HepG2 (cell line): Measurements from ENCODE around the gene SPIB. TPM values are rescaled to one million over a fixed set of nuclear protein-coding genes. Genes with fewer than 3 reads are reported as not detected.

ENCODE experiments used
- CEBPG ChIP-seq: IDR thresholded peaks from 2 replicates; pipeline ENCODE4 v1.6.1; 2016
- HIC2 ChIP-seq: sonication (generic); formaldehyde crosslinking; IDR thresholded peaks from 2 replicates; pipeline ENCODE4 v1.9.0; 2022; ENCODE audit warnings: low read depth, missing genetic modification reagents
- JUN ChIP-seq: sonication (generic); formaldehyde crosslinking; IDR thresholded peaks from 2 replicates; pipeline ENCODE4 v1.4.0; 2020; ENCODE audit warnings: mild to moderate bottlenecking, missing genetic modification reagents
- NFAT5 ChIP-seq: sonication (generic); formaldehyde crosslinking; IDR thresholded peaks from 2 replicates; pipeline ENCODE4 v1.4.0; 2020; ENCODE audit warnings: missing genetic modification reagents
- REPIN1 ChIP-seq: sonication (generic); formaldehyde crosslinking; IDR thresholded peaks from 2 replicates; pipeline ENCODE4 v1.8.0; 2022; ENCODE audit warnings: missing genetic modification reagents, low read depth, mild to moderate bottlenecking, borderline replicate concordance
- ZBTB37 ChIP-seq: sonication (generic); formaldehyde crosslinking; IDR thresholded peaks from 2 replicates; pipeline ENCODE4 v1.4.0; 2020; ENCODE audit warnings: mild to moderate bottlenecking, missing genetic modification reagents
- ZNF12 ChIP-seq: sonication (generic); formaldehyde crosslinking; IDR thresholded peaks from 2 replicates; pipeline ENCODE4 v1.5.0; 2020; ENCODE audit warnings: missing genetic modification reagents
- ZNF329 ChIP-seq: sonication (generic); formaldehyde crosslinking; IDR thresholded peaks from 2 replicates; pipeline ENCODE4 v1.9.0; 2021; ENCODE audit warnings: low read depth, mild to moderate bottlenecking, missing genetic modification reagents
- ZNF577 ChIP-seq: sonication (generic); formaldehyde crosslinking; IDR thresholded peaks from 2 replicates; pipeline ENCODE4 v1.4.0; 2020; ENCODE audit warnings: mild to moderate bottlenecking, low read depth, missing genetic modification reagents, borderline replicate concordance
- ZNF646 ChIP-seq: sonication (generic); formaldehyde crosslinking; IDR thresholded peaks from 2 replicates; pipeline ENCODE4 v1.9.0; 2021; ENCODE audit warnings: mild to moderate bottlenecking, missing genetic modification reagents
- ZNF788 ChIP-seq: sonication (generic); formaldehyde crosslinking; IDR thresholded peaks from 2 replicates; pipeline ENCODE4 v1.5.0; 2020; ENCODE audit warnings: mild to moderate bottlenecking, missing genetic modification reagents, borderline replicate concordance
- ZNF891 ChIP-seq: sonication (generic); formaldehyde crosslinking; IDR thresholded peaks from 2 replicates; pipeline ENCODE4 v1.5.0; 2020; ENCODE audit warnings: mild to moderate bottlenecking, missing genetic modification reagents
- polyA plus RNA-seq, 8 experiments: library from polyadenylated mRNA; depleted of rRNA in 3 of 8; stranded (reverse) in 7 of 8; unstranded in 1 of 8; fragments of >200 nt; fragmentation: Illumina TruSeq in 4 of 8; extraction: Trizol in 4 of 8; gene quantifications; 2 replicates each; pipeline versions ENCODE4 v1.2.1 to v1.2.3, GENCODE V29; 2011 to 2016; ENCODE audit warnings: low read depth in 4 of 8, missing spikeins in 1 of 8, mixed read lengths in 1 of 8; ENCODE audit not compliant: insufficient read depth in 1 of 8
- total RNA-seq, 5 experiments: library from RNA; depleted of rRNA; stranded (reverse); fragments of >200 nt; fragmentation: Illumina TruSeq; extraction: Trizol; gene quantifications; 2 replicates each; pipeline ENCODE4 v1.2.3, GENCODE V29; 2016; ENCODE audit warnings: low read depth in 1 of 5

Gene SPIB
- total and polyA plus RNA-seq, 2 of the 13 experiments (the other 11 are each of a cell fraction or from before 2014, with no cell fraction given), result 0.04 TPM; not detected in 1

- no peak for TF ChIP-seq NFAT5 (CRISPR knock-in tag)
- TF ChIP-seq ZNF788 (CRISPR knock-in tag), result peak; percentile 94; the same call in 1 of the 2 replicates
- TF ChIP-seq ZNF12 (CRISPR knock-in tag), result peak; percentile 48; the same call in 1 of the 2 replicates
- peak; percentile 43 for TF ChIP-seq ZNF891
- TF ChIP-seq ZNF329 (CRISPR knock-in tag), result 0 out of 2 replicates have a peak, but pooled peaks have one; percentile 33
- no peak for TF ChIP-seq HIC2
- TF ChIP-seq ZBTB37 (CRISPR knock-in tag), result no peak
- TF ChIP-seq JUN (CRISPR knock-in tag), result no peak
- peak; percentile 78 for TF ChIP-seq CEBPG (CRISPR knock-in tag)
- no peak for TF ChIP-seq ZNF577 (CRISPR knock-in tag)
- TF ChIP-seq REPIN1 (CRISPR knock-in tag), result peak; percentile 54; the same call in 1 of the 2 replicates
- no peak for TF ChIP-seq ZNF646 (CRISPR knock-in tag)
Measured at GRCh38 chr19:50376166-50377050, 42.3 kb upstream of the SPIB start, which contains the start of gene NR1H2 (continued).
